Epidermal melanocyte (primary cell): ENCODE results near the gene DLST.
A peak's percentile ranks its signal among the peaks of the same experiment; 100 is the strongest.

Experiments
- DNase-seq: peaks from one replicate; pipeline ENCODE4 v3.0.0; 2011; ENCODE audit warnings: low spot score; ENCODE audit not compliant: insufficient read length

Gene DLST

DNA sequence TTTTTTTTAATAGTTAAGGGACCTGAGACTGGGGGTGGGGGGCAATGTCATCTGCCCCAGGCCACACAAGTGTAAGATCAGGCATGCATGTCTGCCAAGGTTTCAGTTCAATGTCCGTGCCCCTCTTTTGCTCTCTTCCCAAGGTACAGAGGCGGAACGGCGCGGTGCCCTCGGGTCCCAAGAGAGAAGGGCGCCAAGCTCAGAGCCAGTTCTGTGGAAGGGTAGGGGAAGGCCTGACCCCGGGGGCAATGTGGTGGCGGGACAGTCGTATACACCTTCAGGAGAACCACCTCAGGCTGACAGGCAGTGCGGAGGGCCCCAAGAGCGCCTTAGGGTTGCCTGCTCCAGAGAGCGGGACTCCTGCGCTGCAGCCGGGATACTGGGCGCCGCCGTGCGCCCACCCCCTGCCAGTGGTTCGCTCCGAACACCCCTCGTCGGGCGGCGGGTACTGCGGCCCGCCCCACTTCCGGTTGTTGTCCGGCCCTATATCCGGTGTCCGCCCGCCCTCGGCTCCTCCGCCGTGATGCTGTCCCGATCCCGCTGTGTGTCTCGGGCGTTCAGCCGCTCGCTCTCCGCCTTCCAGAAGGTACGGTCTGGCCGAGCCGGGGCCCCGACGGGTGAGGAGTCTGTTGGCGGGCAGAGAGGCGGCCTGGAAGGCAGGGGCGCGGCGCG is at the start of gene DLST:
Gene DLST (plus strand): TSS at position 486 of the 672 bp plus-strand sequence. CDS start 38 bp downstream, at position 524.
- DNase-seq = peak; percentile 90

GRCh38 chr14:74832849-74833248 is 48.9 kb upstream of the DLST start:
- no peak for DNase-seq

DNA sequence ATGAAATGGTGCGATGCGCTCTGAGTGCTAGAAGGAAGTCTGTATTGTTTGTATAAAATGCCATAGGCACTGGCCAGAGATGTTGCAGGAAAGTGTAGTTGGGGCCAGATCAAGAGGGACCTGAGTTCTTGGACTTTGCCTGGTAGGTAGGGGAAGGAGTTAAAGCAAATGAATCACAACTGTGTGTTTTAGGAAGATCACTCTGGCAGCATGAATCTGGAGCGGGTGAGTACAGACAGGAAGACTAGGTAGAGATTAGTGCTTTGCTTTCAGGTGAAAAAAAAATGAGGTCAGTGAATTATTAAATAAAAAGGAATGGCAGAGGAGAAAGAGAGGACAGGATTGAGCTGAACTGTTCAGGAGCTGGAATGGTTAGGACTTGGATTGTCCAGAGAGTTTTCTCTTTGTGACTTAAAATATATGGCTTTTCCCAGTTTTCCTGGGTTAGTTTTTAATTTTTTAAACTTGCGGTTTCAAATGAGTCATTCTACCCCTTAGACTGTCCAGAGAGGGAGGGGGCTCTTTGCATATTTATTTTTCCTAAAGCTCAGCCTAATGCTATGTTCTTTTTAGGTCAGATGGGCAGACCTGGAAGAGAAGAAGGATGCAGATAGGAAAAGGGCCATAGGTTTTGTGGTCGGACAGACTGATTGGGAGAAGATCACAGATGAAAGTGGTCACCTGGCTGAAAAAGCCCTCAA is 46.9 kb upstream of the DLST start:
- no peak for DNase-seq

DNA sequence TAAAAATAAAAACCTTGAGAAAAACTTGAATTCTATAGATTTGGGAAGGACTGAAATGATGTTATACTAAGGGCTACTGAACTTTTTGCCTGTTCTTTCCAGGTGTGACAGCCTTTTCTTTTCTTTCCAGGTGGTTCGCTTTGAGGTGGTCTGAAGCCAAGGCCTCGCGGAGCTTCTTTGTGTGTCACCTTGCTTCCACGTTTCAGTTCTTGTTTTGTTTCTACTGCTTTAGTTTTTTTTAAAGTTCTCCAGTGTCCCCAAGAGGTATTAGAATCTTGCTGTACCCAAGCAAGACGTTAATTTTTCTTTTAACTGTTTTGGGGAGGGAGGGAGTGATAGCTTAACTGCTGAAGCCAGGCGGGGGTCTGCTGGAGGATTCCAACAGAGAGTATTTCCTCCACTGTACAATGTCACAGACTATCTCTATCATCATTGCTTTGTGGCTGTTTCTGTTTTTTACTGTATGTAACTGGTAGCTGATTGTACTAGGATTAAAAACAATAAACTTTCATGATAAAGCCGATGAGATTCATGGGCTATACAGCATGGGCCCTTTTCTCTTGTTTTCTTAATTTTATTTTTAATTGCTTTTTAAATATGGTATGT is 46.0 kb upstream of the DLST start:
- DNase-seq = no peak

GRCh38 chr14:74836251-74836960 is 45.3 kb upstream of the DLST start:
- DNase-seq = no peak

DNA sequence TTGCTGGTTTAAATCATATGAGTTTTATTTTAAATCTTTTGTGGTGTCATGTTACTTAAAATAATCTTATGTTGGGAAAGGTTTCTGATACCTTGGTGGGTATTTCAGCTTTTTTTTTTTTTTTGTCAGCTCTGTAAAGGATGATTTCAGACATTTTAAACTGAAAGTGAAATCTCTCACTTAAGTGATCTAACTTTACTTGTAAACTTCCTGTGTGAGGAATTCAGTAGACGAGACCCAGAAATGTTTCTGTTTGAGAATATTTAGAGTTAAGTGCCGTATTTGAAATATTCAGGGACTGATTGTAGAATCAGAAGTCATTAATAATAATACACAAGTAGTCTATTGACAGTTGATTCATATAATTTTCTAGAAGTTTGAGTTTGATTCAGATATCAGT is 43.5 kb upstream of the DLST start:
- DNase-seq = no peak

GRCh38 chr14:74840603-74841030 is 41.1 kb upstream of the DLST start:
- DNase-seq = no peak

DNA sequence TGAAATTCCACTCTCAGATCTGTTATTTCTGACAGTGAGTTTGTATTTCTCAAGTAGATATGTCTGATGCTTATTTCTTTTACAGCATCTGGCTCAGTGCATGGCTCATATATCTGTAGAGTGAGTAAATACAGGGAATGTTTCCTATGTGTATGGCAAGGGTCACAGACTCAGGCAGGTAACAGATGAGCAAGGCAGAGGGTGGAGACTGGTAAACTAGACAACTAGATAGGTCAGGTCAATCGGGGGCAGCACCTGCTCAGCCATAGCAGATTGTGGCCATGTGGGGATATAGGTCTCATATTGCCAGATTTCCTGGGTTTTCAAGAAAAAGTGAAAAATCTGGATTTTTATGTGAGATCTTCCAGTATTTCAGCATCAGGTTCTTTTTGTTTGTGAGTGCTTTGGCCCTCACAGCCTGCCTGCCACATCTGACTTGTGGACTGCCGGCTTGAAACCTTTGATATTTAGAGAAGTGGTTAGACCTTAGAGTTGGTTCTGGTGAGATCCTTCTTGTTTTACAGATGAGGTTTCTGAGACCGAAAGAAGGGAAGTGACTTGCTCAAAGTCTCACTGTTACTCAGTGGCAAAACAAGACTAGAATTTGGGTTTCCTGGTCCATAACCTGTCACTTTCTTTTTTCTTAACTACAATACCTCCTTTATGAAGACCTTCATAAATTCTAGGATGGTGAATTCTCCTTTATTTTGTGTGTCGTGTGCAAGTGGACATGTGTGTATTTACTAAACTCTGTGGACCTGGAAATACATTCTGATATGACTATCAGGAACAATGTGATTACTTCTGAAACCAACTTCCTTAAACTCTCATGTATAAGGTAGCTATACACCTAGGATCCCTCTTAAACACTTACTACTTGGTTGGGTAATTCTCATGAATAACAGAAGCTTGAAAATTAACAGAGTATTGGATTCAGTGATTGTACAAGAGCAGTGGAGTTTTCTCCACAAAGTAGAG is 40.2 kb upstream of the DLST start:
- no peak for DNase-seq

- no peak for DNase-seq
These were observed 38.1 kb upstream of the DLST start for GRCh38 chr14:74843653-74844052.

DNA sequence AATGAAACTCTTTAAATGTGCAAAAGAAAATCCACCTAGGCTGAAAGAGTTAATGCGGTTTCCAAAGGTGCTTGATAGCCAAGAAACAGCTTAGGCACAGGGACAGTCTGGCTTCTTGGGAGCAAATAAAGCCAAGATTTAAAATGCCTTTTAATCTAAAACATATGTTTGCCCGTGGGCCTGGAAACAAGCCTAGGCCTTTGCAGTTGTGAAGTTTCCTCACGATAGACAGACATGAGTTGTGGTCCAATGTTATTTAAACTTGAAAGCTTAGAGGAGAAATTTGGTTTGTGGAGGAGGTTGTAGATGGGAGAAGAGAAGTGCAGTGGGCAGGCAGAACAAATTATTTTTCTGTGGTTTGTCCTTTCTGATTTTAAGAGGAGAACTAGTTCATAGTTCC is 35.5 kb upstream of the DLST start:
- no peak for DNase-seq

DNA sequence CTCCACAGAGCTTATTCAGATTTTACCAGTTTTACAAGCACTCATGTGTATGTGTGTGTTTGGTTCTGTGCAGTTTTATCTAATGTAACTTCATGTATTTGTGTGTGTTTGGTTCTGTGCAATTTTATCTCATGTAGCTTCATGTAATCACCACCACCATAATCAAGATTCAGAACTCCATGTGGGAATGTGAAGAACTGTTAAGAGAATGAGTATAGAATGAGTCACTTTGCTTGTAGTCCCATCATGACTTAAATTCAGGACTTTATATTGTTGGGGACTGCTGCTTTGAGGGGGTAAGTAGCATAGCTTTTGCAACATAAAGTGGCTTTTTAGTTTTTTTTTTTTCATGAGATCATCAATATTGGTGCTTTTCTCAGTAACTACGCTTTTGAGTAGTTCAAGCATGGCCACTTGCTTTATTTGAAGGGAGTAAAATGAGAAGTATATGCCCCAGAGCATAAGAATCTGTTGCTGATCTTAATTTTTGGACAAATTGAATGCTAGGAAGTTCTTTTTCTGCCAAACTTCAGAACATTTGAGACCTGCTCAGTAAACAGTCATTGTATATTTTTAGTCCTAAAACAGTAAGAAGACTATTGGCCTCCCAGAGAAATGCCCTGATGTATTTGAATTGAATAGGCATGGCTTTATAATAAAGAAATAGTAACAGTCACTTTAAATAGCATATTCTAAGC is 34.6 kb upstream of the DLST start:
- no peak for DNase-seq

GRCh38 chr14:74848768-74849167 is 32.9 kb upstream of the DLST start:
- DNase-seq = no peak

DNA sequence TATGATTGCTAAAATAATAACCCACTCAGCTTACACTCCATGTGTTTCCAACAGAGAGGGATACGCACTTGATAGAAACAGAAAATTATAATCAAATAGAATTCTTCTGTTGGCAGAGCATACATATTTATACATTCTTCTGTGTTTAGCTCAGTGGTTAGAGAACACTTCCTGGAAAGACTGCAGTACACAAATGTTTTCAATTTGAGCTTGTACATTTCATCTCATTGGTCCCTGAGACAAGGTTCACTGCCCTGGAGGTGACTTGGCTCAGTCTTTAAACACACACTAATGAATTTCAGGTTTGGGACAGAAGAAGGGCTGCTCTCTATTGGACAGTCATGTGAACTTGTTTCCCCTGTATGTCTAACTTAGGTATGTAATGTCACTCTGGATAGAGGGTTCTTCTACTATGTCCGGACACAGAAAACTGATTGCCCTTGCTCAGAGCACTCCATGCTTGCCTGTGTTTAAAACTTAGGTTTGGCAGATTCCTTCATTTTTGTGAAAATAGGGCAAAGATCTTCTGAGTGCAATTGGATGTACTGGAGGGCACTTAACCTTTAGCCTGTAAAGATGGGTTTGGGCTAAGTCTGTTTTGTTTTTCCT is 28.7 kb upstream of the DLST start:
- DNase-seq = no peak

- no peak for DNase-seq
These were observed 28.1 kb upstream of the DLST start for GRCh38 chr14:74853581-74853980.

GRCh38 chr14:74855021-74855420 is 26.7 kb upstream of the DLST start:
- no peak for DNase-seq

- DNase-seq = no peak
These were observed 25.8 kb upstream of the DLST start for GRCh38 chr14:74855945-74856344.

GRCh38 chr14:74856366-74856765 is 25.4 kb upstream of the DLST start:
- no peak for DNase-seq

DNA sequence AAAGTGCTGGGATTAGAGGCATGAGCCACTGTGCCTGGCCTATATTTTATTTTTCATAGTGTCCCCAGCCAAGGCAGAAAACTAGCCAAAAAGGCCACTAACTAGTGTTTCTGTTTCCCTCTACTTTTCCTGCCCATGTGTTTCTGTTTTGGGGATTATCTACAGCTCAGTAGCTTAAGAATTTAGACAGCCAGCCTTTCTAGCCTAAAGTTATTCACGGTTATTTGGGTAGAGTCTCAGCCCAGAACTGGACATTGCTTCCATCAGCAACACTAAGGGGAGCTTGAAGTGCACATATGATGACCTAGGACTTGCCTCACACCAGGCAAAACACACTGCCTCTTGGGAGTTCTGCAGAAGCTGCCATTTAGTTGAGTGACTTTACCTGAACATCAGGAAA is 23.7 kb upstream of the DLST start:
- no peak for DNase-seq

DNA sequence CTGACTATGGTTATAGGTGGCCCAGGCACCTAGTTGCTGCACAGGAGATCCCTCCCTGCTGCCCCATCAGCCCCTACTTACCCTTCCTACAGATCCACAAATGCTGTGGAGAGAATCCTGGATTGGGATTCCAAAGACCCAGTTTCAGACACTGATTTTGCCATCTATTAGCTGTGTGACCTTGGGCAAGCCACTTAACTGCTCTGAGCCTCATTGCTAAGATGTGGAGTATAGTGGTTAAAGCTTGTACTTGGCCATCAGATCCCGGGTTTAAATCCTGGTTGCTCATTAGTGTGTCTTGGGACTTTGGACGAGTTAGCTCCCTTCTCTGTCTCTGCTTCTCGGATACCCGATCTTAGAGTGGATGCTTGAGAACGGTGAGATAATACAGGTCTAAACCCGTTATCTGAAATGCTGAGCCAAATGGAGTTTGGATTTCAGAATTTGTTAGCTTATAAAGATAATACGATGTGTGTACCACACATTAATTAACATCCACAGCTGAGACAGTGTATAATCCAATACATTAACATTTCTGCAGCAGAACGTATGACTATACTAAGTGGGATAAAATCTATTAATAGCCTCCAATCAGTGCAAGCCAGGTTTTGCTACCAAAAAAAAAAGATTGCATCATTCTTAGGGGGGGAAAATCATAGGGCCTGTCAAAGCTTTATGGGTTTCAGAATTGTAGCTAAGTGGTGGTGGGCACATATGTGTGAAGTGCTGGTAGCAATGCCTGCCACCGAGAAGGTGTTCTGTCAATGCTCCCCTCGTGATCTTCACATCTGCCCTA is 21.8 kb upstream of the DLST start:
- DNase-seq = no peak
